ENCODE measurements around the gene KCNG4.
"Not testable (repeated sequence)": the region's sequence is repeated elsewhere in the genome, so short reads cannot be mapped to it uniquely, and the experiment has no call there.

KCNG4 gene

DNA sequence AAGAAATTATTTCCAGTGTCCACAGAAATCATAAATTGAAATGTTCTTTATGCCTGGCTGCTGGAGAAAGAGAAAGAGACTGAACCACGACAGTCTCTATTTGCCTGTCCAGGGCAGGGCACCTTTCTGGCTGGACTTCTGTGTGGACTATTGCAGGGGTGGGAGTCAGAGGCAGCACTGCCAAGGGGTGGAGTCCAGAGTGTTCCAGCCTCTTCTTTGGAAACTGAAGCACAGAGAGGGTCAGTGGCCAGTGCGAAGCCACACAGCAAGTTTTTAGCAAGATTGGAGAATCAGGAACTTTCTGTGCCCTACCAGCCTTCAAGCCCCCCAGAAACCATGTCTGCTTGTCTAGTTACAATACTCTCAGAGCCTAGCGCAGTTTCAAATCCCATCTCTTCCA, 15.3 kb downstream of the KCNG4 start:
- no peak overlapping the region for H3K4me3 ChIP-seq (replicated peaks; ENCODE audit: low read depth, low read length)
- TF ChIP-seq, protein P1, sequence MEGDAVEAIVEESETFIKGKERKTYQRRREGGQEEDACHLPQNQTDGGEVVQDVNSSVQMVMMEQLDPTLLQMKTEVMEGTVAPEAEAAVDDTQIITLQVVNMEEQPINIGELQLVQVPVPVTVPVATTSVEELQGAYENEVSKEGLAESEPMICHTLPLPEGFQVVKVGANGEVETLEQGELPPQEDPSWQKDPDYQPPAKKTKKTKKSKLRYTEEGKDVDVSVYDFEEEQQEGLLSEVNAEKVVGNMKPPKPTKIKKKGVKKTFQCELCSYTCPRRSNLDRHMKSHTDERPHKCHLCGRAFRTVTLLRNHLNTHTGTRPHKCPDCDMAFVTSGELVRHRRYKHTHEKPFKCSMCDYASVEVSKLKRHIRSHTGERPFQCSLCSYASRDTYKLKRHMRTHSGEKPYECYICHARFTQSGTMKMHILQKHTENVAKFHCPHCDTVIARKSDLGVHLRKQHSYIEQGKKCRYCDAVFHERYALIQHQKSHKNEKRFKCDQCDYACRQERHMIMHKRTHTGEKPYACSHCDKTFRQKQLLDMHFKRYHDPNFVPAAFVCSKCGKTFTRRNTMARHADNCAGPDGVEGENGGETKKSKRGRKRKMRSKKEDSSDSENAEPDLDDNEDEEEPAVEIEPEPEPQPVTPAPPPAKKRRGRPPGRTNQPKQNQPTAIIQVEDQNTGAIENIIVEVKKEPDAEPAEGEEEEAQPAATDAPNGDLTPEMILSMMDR (IDR thresholded peaks at IDR 0.05; ENCODE audit: low read depth, low read length, missing control alignments): no peak
- no peak for DNase-seq (ENCODE audit: extremely low read depth, low read depth)

DNA sequence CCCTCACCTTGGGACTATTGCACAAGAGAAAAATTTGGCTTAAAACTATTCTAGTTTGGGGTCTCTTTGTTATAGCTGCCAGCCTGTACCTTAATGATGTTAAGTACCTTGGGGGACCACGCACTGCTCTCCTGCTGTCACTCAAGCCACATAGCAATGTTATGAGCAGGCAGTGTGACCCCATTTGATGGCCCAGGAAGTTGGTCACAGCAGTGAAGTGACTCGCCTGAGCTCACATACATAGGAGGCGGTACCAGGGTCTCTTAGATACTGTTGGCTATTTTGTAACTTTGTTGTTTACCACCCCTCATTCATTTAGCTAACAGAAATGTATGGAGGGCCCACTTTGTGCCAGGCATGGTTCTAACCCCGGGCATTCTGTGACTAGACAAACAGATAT, 16.4 kb downstream of the KCNG4 start:
- H3K4me3 ChIP-seq (replicated peaks; ENCODE audit: low read depth, low read length): no peak overlapping the region
- TF ChIP-seq, protein P1 (IDR thresholded peaks at IDR 0.05; ENCODE audit: low read depth, low read length, missing control alignments): no peak
- no peak for DNase-seq (ENCODE audit: extremely low read depth, low read depth)

DNA sequence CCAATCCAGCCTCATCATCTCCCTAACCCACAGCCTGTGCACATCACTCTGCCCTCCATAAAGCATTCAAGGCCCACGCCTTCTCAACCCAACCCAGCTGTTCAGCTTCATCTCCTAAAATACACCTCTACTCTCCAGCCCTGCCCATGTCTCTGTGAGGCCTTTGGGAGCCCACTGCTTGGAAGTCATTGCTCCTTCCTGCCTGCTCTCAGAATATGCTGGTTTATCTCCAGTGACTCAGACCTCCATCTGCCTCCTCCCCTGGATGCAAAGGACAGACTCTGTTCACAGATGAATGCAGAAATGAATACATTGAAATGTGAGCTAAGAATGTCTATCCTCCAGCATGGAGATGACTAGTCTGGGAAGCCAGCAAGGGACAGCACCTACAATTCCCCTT, 19.0 kb downstream of the KCNG4 start:
- no peak for DNase-seq (ENCODE audit: extremely low read depth, low read depth)
- TF ChIP-seq, protein P1 (IDR thresholded peaks at IDR 0.05; ENCODE audit: low read depth, low read length, missing control alignments): no peak

DNA sequence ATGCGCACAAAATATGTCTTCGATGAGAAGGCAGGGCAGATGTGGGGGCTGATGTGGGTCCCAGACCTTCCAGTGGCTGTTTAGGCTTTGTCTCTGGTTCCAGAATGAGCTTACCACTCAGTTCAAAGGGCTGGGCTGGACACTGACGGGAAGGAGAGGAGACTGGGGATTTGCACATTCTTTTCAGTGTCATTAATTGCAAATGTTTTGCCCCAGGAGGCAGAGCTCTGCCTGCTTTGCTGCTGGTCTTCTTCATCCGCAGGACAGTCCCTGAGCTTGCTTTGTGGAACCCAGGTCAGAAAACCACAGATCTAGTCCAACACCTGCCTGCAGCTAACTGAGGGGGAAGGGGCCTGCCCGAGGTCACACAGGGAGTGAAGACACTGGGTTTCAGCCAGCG, 20.9 kb downstream of the KCNG4 start:
- H3K4me3 ChIP-seq (replicated peaks; ENCODE audit: low read depth, low read length): no peak overlapping the region
- DNase-seq (ENCODE audit: extremely low read depth, low read depth): no peak
- TF ChIP-seq, protein P1 (IDR thresholded peaks at IDR 0.05; ENCODE audit: low read depth, low read length, missing control alignments): no peak

More for the DNA sequence above, 19.0 kb downstream of the KCNG4 start:
- H3K4me3 ChIP-seq (replicated peaks; ENCODE audit: low read depth, low read length): no peak overlapping the region

DNA sequence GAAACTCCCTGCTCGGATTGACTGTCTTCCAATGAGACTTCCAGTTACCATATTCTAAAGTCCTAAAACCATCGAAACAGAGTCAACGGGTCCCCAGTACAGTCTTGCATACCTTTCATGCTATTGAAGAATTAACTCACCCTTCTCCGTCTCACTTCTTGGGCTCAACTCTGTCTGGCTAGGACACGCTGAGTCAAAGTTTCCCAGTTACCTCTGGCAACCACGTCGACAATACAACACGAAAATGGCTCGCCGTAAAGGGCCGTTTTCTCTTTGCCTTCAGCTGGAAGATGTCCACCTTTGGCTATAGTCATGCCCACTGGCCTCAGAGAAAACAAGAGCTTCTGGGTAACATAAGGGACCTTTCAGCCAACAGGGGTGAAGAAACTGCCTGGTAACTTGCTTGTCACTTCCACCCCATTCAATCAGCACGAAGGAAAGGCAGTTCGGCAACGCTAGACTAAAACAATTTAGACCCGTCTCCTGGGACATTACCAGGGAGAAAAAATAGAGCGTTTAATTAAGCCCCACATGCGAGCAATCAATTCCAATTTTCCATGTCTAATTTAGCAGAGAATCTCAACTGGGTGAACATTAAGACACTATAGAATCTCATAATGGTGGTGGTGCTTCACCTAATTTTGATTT, 21.5 kb downstream of the KCNG4 start:
- no peak overlapping the region for H3K4me3 ChIP-seq (replicated peaks; ENCODE audit: low read depth, low read length)

DNA sequence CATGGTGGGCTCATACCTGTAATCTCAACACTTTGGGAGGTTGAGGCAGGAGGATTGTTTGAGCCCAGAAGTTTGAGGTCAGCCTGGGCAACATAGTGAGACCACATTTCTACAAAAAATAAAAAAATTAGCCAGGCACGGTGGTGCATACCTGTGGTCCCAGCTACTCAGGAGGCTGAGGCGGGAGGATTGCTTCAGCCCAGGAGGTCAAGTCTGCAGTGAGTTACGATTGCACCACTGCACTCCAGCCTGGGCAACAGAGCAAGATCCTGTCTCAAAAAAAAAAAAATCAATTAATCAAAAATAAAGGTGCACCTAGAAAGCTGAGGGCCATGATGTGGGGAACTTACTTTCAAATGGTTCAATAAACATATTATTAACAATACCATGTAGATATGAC, 23.7 kb downstream of the KCNG4 start:
- not testable (repeated sequence) for H3K4me3 ChIP-seq (replicated peaks; ENCODE audit: low read depth, low read length); DNase-seq (ENCODE audit: extremely low read depth, low read depth)

More for the DNA sequence above, 21.5 kb downstream of the KCNG4 start:
- TF ChIP-seq, protein P1 (IDR thresholded peaks at IDR 0.05; ENCODE audit: low read depth, low read length, missing control alignments): no peak
- DNase-seq (ENCODE audit: extremely low read depth, low read depth): no peak

DNA sequence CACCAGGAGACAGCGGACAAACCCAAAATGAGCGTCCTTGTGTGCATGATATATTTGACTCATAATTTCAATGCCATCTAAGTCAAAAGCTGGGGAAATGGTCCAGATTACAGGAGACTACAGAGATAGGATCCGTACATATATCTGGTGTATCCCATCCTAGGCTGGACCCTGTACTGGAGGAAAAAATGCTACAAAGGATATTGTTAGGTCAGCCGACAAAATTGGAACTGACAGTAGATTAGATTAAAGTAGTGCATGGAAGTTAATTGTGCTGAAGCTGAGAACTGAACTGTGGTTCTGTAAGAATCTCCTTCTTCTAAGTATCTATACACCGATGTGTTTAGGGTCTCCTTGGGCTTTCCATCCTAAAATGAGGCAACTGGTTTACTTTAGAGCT, 24.3 kb downstream of the KCNG4 start:
- TF ChIP-seq, protein P1 (IDR thresholded peaks at IDR 0.05; ENCODE audit: low read depth, low read length, missing control alignments): no peak

More for the DNA sequence above, 24.3 kb downstream of the KCNG4 start:
- H3K4me3 ChIP-seq (replicated peaks; ENCODE audit: low read depth, low read length): no peak overlapping the region
- DNase-seq (ENCODE audit: extremely low read depth, low read depth): no peak

Data from HFF-Myc (cell line).